Measurements from ENCODE around the gene ITSN2. TPM values are rescaled to one million over a fixed set of nuclear protein-coding genes. Genes with fewer than 3 reads are reported as not detected.

The ITSN2 gene
- total RNA-seq, 2 donors from 2014 or later, result 32.9 to 61.0 TPM

DNA sequence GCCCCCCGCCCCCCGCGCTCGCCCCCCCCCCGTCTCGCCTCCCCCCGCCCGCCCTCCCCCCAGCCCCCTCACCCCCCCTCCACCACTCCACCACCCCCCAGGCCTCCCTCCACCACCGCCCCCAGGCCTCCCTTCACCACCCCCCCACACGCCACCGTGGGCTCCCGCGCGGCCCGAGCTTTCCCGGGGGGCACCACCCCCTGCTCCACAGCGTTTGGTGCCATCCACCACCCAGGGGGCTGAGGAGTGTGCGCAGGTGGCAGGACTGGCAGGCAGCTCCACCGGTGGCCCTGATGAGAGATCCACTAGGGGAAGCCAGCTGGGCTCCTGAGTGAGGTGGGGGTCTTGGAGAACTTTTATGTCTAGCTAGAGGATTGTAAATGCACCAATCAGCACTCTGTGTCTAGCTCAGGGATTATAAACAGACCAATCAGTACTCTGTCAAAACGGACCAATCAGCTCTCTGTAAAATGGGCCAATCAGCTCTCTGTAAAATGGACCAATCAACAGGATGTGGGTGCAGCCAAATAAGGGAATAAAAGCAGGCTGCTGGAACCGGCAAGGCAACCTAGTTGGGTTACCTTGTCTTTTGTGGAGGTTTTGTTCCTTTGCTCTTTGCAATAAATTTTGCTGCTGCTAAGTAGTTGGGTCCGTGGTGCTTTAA, 43.0 kb upstream of the ITSN2 start:
- 72 to 84% methylated on average over 6 to 12 of the region's 22 CpGs for WGBS, 2 donors
- intact Hi-C loops (cut with DNase I), result no loop called here
- H3K4me1 ChIP-seq, result peaks cover 4% of the 10 kb centered on the region
- H3K9me3 ChIP-seq, result no peaks in the 10 kb centered on the region
- ATAC-seq (no peak), DNase-seq (no peak)
- H3K27ac ChIP-seq, result no peak overlapping the region
- no peaks in the 10 kb centered on the region for H3K36me3 ChIP-seq (replicated peaks in 1 of 2; ENCODE audit: insufficient read depth in 1 of 2, low read depth in 2 of 2)
- TF ChIP-seq CTCF (IDR thresholded peaks at IDR 0.05) (no peak), POLR2A (IDR thresholded peaks at IDR 0.05) (no peak)
- H3K27me3 ChIP-seq, result peaks cover 0 to 3% of the 10 kb centered on the region in 2 donors
- H3K4me3 ChIP-seq, result no peak overlapping the region

- H3K36me3 ChIP-seq (replicated peaks in 1 of 2; ENCODE audit: insufficient read depth in 1 of 2, low read depth in 2 of 2), result no peaks in the 10 kb centered on the region
- H3K4me3 ChIP-seq, result no peak overlapping the region
- TF ChIP-seq CTCF (IDR thresholded peaks at IDR 0.05), result no peak
- no peak for TF ChIP-seq POLR2A (IDR thresholded peaks at IDR 0.05)
- H3K4me1 ChIP-seq, result peaks cover 4% of the 10 kb centered on the region
- no peaks in the 10 kb centered on the region for H3K9me3 ChIP-seq
- H3K27me3 ChIP-seq, result peaks cover 0 to 3% of the 10 kb centered on the region in 2 donors
- no peak overlapping the region for H3K27ac ChIP-seq
- no peak for ATAC-seq
- DNase-seq, result peak in 2 of 4 donors; percentile 10 to 14
- intact Hi-C loops (cut with DNase I), result no loop called here
- WGBS, 2 donors, result 33 to 52% methylated on average over 14 to 35 of the region's 38 CpGs
These were observed 42.1 kb upstream of the ITSN2 start for GRCh38 chr2:24402242-24403097.

DNA sequence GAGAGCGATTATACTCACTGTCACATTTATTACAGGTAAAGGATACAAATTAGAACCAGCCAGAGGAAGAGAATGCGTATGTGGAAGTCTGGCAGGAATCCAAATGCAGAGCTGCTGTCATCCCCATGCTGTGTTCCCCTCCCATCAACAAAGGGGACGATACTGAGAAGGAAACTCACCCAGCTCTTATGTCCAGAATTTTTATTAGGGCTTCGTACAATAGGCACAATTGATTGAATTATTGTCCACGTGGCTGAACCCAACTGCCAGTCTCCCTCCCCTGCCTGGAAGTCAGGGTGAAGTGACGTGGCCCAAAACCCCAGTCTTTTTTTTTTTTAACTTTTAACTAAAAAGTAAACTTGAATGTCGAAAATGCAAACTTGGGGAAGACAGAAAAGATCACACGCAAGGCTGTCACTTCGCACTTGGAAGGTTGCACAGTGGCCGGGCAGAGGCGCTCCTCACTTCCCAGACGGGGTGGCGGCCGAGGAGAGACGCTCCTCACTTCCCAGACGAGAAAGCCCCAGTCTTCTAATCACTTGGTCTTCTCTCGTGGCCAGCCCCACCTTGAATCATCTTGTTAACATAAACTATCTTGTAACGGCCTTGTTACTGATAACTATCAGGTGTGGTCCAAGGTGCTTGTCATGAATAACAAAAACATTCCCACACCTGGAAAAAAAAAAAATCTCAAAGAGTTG, 40.0 kb upstream of the ITSN2 start:
- Histone ChIP-seq H3K9me3 (no peaks in the 10 kb centered on the region), H3K4me1 (peaks cover 4% of the 10 kb centered on the region), H3K36me3 (replicated peaks in 1 of 2; ENCODE audit: insufficient read depth in 1 of 2, low read depth in 2 of 2) (no peaks in the 10 kb centered on the region), H3K27me3 (peaks cover 0 to 3% of the 10 kb centered on the region in 2 donors), H3K4me3 (no peak overlapping the region), H3K27ac (no peak overlapping the region)
- no peak for DNase-seq
- WGBS, 2 donors, result 71 to 78% methylated on average over 18 of the region's 18 CpGs
- intact Hi-C loops (cut with DNase I), result no loop called here
- no peak for ATAC-seq
- TF ChIP-seq POLR2A (IDR thresholded peaks at IDR 0.05) (no peak), CTCF (IDR thresholded peaks at IDR 0.05) (no peak)

DNA sequence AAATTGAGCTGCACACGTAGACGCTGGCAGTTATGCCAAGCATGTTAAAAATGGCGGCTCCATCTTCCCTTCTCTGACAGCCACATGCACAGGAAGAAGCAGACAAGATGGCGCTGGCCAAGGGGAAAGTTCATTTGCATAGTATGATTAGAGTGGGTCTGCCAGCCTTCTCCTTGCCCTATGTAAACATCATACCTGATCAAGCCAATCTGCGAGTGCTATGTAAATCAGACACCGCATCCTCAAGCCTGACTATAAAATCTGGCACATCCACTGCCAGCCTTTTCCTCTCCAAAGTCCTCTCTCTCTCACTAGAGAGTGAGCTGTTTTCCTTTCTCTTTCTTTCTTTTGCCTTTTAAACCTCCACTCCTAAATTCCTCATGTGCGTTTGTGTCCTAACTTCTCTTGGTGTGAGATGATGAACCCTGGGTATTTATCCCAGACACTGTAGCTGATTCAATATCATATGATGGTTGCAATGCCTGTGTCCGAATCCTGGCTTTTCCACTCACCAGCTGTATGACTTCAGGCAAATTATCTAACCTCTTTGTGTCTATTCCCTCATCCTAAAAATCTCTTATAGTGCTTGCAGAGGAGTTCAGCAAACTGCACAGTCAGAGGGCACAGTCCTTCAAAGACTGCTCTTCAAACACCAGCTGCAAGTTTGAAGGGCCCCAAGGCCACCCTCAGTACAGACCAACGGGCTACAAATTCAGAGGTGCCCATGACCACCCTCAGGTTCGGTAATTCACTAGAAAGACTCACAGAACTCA, 39.3 kb upstream of the ITSN2 start:
- H3K4me3 ChIP-seq, result no peak overlapping the region
- peaks cover 4% of the 10 kb centered on the region for H3K4me1 ChIP-seq
- DNase-seq (no peak), ATAC-seq (no peak)
- intact Hi-C loops (cut with DNase I), result no loop called here
- TF ChIP-seq POLR2A (IDR thresholded peaks at IDR 0.05), result no peak
- TF ChIP-seq CTCF (IDR thresholded peaks at IDR 0.05), result no peak
- H3K36me3 ChIP-seq (replicated peaks in 1 of 2; ENCODE audit: insufficient read depth in 1 of 2, low read depth in 2 of 2), result no peaks in the 10 kb centered on the region
- peaks cover 0 to 3% of the 10 kb centered on the region in 2 donors for H3K27me3 ChIP-seq
- no peaks in the 10 kb centered on the region for H3K9me3 ChIP-seq
- 61 to 74% methylated on average over 10 of the region's 10 CpGs for WGBS, 2 donors
- H3K27ac ChIP-seq, result no peak overlapping the region

All from body of pancreas (tissue), 4 donors.